ENCODE measurements around the gene CELSR2. TPM values are rescaled to one million over a fixed set of nuclear protein-coding genes. Genes with fewer than 3 reads are reported as not detected.

The CELSR2 gene
- total and polyA plus RNA-seq, 10 donors = 0.20 to 2.9 (median 1.1) TPM

DNA sequence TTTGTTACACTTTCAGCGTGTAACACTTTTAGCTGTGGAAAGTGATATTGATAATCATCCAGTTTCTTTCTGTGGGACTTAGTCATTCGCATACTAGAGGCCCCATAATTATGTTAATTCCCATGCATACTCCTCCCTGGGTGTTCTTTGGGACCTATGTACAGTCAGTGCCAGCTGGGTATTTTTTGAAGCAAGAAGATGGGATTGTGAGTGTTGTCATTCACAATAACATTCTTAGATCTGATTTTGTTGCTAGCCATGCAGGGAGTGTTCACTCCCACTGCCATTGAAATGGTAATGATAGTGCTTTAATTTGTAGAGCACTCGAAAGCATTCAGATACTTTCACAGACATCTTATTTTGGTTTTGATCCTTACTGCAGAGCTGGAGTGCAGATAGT is 24.0 kb upstream of the CELSR2 start:
- TF ChIP-seq POLR2AphosphoS5 (IDR thresholded peaks at IDR 0.05) (no peak), POLR2A (IDR thresholded peaks at IDR 0.05) (no peak)
- TF ChIP-seq, protein P1, sequence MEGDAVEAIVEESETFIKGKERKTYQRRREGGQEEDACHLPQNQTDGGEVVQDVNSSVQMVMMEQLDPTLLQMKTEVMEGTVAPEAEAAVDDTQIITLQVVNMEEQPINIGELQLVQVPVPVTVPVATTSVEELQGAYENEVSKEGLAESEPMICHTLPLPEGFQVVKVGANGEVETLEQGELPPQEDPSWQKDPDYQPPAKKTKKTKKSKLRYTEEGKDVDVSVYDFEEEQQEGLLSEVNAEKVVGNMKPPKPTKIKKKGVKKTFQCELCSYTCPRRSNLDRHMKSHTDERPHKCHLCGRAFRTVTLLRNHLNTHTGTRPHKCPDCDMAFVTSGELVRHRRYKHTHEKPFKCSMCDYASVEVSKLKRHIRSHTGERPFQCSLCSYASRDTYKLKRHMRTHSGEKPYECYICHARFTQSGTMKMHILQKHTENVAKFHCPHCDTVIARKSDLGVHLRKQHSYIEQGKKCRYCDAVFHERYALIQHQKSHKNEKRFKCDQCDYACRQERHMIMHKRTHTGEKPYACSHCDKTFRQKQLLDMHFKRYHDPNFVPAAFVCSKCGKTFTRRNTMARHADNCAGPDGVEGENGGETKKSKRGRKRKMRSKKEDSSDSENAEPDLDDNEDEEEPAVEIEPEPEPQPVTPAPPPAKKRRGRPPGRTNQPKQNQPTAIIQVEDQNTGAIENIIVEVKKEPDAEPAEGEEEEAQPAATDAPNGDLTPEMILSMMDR (IDR thresholded peaks at IDR 0.05 in 8 of 11, conservative IDR thresholded peaks at IDR 0.05 in 3 of 11) = no peak
- no peak for DNase-seq
- intact Hi-C loops (cut with DNase I; ENCODE audit: low total_unique reads) = no loop called here
- H3K27me3 ChIP-seq (replicated peaks in 1 of 7) = no peaks in the 10 kb centered on the region
- peaks cover 3 to 90% (median 40%) of the 10 kb centered on the region in 6 donors for H3K36me3 ChIP-seq
- H3K27ac ChIP-seq = no peak overlapping the region
- no peak overlapping the region for H3K4me3 ChIP-seq
- H3K9me3 ChIP-seq = no peaks in the 10 kb centered on the region
- peaks cover 0 to 48% (median 6%) of the 10 kb centered on the region in 6 donors for H3K4me1 ChIP-seq
- WGBS, 5 donors = 82 to 93% (median 92%) methylated on average over 3 of the region's 3 CpGs

DNA sequence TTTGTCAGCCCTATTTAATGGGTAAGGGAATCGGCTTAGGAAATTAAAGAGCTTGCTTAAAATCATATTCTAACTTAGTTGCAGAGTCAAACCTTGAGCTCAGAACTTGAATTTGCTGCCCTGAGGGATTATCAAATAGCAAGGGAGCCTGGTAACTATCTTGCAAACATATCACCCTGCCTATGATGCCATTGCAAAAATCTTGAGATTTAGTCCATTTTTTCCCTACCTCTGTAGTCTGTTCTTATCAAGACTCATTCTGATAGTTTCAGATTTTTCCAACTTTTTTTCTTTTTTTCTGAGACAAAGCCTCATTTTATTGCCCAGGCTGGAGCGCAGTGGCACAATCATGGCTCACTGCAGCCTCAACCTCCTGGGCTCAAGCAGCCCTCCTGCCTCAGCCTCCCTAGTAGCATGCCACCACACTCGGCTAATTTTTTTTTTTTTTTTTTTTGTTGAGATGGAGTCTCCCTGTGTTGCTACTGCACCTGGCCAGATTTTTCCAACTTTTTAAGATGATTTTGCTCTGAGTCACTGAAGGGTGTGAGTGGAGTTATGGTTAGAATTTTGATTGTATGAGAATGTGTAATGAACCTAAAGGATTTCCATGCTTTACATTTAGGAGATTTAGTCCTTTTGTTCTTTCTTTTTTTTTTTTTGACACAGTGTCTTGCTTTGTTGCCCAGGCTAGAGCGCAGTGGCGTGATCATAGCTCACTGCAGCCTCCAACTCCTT is 23.5 kb upstream of the CELSR2 start:
- Histone ChIP-seq H3K27ac (no peak overlapping the region), H3K36me3 (peaks cover 3 to 95% (median 46%) of the 10 kb centered on the region in 6 donors), H3K4me1 (peaks cover 0 to 43% (median 5%) of the 10 kb centered on the region in 6 donors), H3K4me3 (no peak overlapping the region), H3K9me3 (no peaks in the 10 kb centered on the region), H3K27me3 (replicated peaks in 1 of 7) (no peaks in the 10 kb centered on the region)
- 95 to 99% (median 97%) methylated on average over 5 of the region's 5 CpGs for WGBS, 5 donors
- intact Hi-C loops (cut with DNase I; ENCODE audit: low total_unique reads) = no loop called here
- DNase-seq = no peak
- TF ChIP-seq POLR2A (IDR thresholded peaks at IDR 0.05) (no peak), POLR2AphosphoS5 (IDR thresholded peaks at IDR 0.05) (no peak)
- TF ChIP-seq, protein P1 (IDR thresholded peaks at IDR 0.05 in 8 of 11, conservative IDR thresholded peaks at IDR 0.05 in 3 of 11) = no peak

DNA sequence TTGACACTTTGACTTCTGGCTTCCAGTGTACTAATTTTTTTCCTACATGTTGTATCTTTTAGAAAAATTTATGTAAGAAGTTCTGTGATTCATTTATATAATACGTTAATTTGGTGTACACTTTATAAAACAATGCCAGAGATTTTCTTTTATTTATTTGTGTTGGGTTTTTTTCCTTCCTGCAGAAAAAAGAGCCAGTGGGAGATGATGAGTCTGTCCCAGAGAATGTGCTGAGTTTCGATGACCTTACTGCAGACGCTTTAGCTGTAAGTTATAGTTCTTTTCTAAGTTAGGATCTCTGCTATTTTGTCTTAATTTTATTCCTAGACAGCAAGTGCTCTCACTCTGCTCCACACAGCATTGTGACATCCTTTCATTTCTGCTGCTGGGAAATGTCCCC is 21.2 kb upstream of the CELSR2 start:
- peaks cover 3 to 98% (median 67%) of the 10 kb centered on the region in 6 donors for H3K36me3 ChIP-seq
- no peak overlapping the region for H3K4me3 ChIP-seq
- TF ChIP-seq, protein P1 (IDR thresholded peaks at IDR 0.05 in 8 of 11, conservative IDR thresholded peaks at IDR 0.05 in 3 of 11) = no peak
- no peak for TF ChIP-seq POLR2AphosphoS5 (IDR thresholded peaks at IDR 0.05)
- no peak for TF ChIP-seq POLR2A (IDR thresholded peaks at IDR 0.05)
- no peaks in the 10 kb centered on the region for H3K9me3 ChIP-seq
- WGBS, 5 donors = 86 to 93% (median 92%) methylated on average over 3 of the region's 3 CpGs
- H3K27me3 ChIP-seq (replicated peaks in 1 of 7) = no peaks in the 10 kb centered on the region
- DNase-seq = no peak
- H3K4me1 ChIP-seq = peaks cover 0 to 25% (median 3%) of the 10 kb centered on the region in 6 donors
- H3K27ac ChIP-seq = no peak overlapping the region
- intact Hi-C loops (cut with DNase I; ENCODE audit: low total_unique reads) = no loop called here

DNA sequence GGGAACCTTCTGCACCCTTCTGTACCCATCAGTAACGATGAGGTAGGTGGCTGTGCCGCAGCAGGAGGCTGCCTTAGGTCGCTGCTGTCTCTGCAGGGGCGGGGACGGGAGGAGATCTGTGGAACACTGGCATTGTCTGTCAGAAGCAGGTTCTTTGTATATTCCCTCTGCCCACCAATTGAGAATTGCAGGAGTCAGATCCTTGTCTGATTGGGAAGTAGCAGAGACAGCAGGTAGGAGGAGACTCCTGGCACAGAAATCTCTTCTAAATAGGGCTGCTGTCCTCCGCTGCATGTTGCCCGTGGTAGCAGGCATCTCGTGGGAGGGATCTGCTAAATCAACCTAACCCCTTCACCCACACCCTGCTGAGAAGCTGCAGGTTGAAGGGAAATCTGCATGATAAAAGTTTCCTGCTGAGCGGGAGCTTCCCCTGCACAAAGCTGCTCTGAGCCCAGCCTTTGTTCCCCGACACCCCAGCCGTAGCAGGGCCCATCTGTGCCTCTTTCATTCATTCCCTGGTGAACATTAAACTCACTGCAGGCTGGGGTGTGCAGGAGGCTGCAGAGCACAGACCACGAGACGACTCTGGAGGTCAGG is 19.7 kb upstream of the CELSR2 start:
- 82 to 93% (median 88%) methylated on average over 13 of the region's 13 CpGs for WGBS, 5 donors
- H3K36me3 ChIP-seq = peaks cover 3 to 98% (median 76%) of the 10 kb centered on the region in 6 donors
- peaks cover 0 to 16% (median 0%) of the 10 kb centered on the region in 6 donors for H3K4me1 ChIP-seq
- no peaks in the 10 kb centered on the region for H3K27me3 ChIP-seq (replicated peaks in 1 of 7)
- intact Hi-C loops (cut with DNase I; ENCODE audit: low total_unique reads) = no loop called here
- no peak overlapping the region for H3K4me3 ChIP-seq
- no peak for DNase-seq
- no peaks in the 10 kb centered on the region for H3K9me3 ChIP-seq
- no peak overlapping the region for H3K27ac ChIP-seq
- TF ChIP-seq, protein P1 (IDR thresholded peaks at IDR 0.05 in 8 of 11, conservative IDR thresholded peaks at IDR 0.05 in 3 of 11) = no peak
- TF ChIP-seq POLR2A (IDR thresholded peaks at IDR 0.05) (no peak), POLR2AphosphoS5 (IDR thresholded peaks at IDR 0.05) (no peak)

All from spleen (tissue), 11 donors.